22Rv1 (cell line): ENCODE data around the gene NEURL2.

Experiments
- CTCF ChIP-seq: fragments of 450-650 bp; IDR thresholded peaks from 2 replicates; pipeline ENCODE4 v1.5.1; 2017; ENCODE audit warnings: mild to moderate bottlenecking
- ZFX ChIP-seq: fragments of 450-650 bp; IDR thresholded peaks from 2 replicates; pipeline ENCODE4 v1.6.1; 2017; ENCODE audit warnings: antibody characterized with exemption, borderline replicate concordance

- TF ChIP-seq CTCF (no peak), ZFX (no peak)
Observed at GRCh38 chr20:45893831-45894230, 2.8 kb upstream of the NEURL2 start.
